Stimulated activated CD8-positive, alpha-beta memory T cell treated with anti-CD3 and anti-CD28 coated beads, Interleukin-12 subunit alpha, Interleukin-12 subunit beta, amount 100 ng/mL, for 4 hours (primary cell): ENCODE results near the gene PHIP.

ENCODE experiments used
- DNase-seq: peaks from one replicate; pipeline ENCODE4 v3.0.0-alpha.2; 2020; ENCODE audit warnings: low read depth

The PHIP gene

DNA sequence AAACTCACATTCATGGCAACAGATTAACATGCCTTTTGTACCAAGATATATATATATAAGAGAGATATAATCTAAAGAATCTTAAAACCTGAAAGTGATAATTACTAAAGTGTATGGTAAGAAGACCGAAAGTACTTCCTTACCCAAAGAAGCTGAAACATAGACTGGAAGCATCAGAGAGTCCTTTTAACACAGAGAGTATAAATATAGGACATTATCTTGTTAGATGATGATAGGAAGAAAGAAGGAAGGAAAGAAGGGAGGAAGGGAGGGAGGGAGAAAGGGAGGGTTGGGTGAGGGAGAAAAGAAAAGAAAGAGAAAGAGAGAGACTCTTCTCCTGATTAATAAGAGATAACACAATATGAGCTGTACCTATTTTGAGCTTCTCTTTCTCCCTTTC is 68.2 kb downstream of the PHIP start:
- DNase-seq: no peak

DNA sequence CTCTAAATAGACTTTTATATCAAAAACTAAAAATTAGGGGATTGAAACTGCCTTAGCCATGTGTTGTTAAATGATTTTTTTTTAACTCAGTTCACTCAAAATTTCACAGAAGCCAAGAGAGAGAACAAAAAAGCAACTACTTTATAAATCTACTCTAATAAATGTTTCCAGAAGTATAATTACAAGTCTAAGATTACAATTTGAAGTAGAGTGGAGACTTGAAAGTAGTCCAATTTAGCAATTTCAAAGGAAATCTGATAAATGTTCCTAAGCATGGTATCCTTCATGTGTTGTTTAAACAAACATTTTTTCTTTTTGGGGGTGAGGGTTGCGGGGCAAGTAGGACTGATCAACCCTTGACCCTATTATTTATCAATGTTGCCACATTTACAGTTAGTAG is 72.6 kb downstream of the PHIP start:
- DNase-seq: no peak

DNA sequence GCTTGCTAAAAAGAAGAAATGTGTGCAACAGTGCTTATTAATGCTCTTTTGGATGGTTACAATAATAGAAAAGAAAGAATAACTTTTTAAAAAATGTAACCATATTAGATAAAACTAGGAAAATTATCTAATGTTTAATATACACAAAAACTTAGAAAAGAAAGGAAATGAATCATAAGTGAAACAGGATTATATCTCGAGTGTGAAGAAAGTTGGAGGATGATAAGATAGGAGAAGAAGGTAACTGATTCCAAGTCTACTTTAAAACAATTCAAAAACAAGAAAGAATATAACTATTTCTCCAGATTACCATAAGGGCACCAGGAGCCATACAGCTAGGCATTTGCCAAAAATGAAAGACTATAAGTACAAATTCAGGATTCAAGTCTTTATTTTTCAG is 73.0 kb downstream of the PHIP start:
- DNase-seq: no peak

DNA sequence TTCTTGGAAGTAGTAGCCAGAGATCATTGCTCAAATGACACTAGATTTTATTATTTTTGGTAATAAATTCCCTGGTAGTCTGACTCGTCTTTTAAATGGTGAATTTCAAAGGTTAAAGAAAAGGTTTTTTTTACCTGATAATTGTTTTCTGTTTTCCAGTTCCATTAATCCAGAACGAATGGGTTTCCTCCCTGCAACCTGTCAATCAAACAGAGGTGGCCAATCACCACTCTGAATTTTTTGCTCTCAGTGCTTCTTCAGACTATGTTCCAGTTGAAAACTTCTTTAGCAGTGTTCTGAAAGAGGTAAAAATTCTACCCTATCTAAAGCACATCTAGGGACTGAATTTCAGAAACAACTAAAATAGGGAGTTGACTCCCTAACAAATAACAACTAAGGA is 73.8 kb downstream of the PHIP start:
- DNase-seq: no peak

DNA sequence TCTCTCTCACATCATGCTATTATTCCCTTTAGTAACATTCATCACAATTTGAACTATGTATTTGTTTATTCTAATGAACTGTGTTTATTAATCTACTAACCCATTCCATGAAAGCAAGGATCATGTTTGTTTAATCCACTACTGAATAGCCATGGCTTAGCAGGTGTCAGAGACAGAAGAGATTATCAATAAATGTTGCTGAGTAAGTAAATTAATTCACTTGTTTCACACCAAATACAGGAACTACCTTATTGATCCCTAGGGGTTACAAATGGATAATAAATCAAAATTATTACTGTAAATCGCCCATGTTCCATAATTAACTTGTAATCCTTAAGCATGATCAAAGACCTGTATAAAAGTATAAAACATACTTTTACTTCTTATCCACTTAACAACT is 76.6 kb downstream of the PHIP start:
- no peak for DNase-seq

DNA sequence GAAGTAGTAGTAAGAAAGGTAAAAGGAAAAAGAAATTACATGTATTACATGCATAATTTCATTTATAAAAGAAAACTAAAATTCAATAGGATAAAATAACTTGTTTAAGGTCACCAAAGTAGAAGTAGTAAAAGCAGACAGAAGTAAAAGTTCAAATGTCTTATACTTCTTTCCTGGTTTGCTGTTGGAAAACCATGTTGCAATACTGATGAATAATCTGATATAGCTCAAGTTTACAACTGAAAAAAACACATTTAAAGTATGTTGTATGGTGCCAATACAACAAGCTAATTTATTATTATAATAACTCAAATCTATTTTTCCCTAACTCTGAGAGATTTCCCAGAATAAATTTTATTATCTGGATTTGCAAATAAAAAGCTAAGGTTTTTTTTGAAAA is 78.3 kb downstream of the PHIP start:
- no peak for DNase-seq

DNA sequence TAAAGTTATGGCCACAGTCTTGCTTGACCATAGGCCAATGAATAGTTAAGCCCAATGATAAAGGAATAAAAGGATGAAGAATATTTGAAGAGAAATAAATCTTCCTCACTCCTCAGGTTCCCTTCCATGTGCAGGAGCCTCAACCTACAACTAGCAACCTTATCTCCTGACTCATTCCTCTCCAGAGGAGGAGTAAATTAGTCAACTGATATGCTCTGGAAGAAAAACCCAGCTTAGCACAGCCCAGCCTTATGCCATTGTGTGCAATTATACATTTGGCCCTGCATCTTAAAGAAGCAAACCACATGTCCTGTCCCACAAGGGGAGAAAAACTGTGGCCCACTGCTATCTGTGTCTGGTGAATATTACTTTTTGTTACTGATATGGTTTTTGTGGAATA is 82.1 kb downstream of the PHIP start:
- DNase-seq: no peak

DNA sequence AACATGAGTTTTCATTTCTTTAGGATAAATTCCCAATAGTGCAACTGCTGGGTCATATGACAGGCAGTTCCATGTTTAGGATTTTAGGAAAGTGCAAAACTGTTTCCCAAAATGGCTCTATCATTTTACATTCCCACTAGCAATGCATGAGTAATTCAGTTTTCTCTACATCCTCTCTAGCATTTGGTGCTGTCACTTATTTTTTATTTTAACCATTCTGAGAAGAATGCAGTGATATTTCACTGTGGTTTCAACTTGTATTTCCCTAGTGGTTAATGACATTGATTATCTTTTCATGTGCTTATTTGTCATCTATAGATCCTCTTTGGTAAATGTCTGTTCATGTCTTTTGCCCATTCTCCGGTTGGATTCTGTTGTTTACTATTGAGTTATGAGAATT is 82.7 kb downstream of the PHIP start:
- no peak for DNase-seq

DNA sequence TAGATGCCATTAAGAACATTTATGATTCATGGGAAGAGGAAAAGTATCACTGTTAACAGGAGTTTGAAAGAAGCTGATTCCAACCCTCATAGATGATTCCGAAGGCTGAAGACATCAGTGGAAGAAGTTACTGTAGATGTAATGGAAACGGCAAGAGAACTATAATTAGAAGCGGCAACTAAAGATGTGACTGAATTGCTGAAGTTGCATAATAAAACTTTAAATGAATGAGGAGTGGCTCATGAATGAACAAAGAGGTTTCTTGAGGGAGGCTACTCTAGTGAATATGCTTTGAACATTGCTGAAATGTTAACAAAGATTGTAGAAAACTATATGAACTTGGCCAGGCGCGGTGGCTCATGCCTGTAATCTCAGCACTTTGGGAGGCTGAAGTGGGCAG is 84.1 kb downstream of the PHIP start:
- DNase-seq: no peak

DNA sequence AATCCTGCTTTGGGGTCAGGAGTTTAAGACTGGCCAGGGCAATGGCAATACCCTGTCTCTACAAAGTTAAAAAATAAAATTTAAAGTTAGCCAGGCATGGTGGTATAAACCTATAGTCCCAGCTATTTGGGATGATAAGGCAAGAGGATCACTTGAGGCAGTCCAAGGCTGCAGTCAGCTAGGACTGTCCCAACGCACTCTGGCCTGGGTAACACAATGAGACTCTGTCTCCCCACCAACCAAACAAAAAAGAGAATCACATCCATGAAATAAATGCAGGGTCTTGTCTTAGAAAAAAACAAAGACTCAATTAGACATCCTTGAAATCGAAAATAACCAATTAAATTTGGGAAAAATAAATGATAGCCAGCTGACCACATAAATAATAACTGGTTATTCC is 88.9 kb downstream of the PHIP start:
- no peak for DNase-seq

DNA sequence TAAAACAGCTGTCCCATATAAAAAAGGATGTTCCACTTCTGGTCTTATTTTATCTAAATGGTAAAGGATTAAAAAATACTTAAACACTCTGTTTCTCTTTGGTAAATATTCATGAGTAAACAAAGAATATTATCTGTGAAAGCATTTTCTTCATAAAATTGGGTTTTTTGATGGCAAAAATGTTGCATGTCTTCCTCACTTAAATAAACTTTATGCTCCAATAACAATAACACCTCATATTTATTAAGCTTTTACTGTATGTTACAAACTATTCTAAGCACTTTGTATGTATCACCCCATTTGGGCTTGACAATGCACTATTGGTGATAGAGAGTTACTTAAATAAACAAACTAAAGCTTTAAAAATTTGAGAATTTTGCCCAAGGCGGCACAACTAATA is 91.9 kb downstream of the PHIP start:
- no peak for DNase-seq

DNA sequence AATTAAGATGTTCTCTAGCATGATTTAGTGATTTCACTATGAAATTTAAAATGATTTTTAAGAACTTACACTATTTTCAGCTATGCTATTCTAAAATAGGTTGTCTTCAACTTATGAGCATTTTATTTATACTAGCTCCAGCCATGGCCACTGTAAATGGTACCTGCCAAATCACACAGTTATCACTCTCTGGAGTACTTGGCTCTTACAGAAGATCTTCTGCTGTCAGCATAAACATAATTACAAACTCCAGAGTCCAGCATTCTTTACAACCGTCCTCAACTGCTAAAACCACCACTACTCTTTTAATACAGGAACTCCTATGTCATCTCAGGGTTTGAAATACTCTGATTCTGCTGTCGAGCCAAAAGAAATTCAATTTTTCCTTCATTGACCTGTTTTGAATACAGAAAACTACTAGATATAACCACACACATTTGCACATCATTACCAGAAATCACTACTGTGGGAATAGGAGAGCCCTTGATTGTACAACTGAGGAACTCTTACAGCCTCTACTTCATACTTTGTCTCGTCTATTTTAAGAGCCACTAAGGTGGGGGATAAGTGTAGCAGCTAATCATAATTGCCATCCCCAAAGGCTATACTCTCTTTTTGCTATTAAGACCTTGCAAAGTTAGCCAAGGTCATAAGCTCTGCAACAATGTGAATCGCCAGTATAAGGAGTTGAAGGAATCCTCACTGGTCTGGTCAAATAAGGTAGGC is 93.7 kb downstream of the PHIP start:
- no peak for DNase-seq

DNA sequence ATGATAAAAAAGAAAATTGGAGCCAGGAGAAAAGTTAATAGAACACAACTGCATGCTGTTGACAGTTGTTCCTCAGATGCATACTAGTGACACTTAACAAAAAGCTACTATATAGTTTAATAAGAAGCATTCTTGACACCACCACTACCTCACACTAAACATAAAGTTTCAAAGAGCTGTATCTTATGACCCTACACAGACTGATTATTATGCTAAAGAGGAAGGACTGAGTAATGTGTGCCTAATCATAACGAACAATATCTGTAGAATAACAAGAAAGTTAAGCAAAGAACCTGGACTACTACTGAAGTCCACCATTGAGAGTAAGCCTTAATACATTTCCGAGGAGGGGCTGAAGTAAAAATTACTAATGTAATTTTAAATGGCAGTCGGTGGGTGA is 110.9 kb downstream of the PHIP start:
- DNase-seq: no peak

DNA sequence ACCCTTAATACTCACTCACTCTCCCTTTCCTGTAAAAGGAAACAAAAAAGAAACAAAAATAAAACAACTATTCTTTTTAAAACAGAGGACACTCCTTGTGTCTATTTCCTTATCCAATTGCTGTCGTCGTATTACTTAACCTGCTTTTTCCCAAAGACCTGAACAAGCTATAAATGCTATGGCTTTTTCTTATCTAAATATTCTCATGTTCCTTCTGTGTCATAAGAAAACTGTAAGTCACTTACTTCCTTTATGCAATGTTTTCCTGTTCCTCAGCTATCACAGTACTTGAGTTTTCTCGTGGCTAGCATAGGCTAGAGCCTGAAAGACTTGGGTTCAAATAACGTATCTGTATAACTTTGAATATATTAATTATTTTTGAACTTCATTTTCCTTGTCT is 111.5 kb downstream of the PHIP start:
- DNase-seq: no peak

DNA sequence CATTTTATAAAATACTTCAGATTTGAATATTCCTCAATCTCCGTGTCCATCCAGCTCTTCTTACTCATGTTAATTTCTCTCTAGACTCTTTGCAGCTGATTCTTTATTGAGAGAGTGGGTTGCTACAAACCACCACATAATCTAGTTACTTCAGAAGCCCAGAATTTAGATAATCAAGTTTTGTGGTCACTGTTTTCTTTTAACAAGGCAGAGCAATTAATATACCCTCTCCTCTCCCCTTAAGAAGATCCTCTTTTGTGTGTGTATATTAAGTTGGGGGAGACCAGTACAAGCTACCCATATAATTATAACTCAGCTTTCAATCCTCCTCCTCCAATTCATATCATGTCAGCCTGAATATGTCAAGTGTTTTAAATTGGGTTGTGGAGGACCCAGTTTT is 115.6 kb downstream of the PHIP start:
- DNase-seq: no peak

DNA sequence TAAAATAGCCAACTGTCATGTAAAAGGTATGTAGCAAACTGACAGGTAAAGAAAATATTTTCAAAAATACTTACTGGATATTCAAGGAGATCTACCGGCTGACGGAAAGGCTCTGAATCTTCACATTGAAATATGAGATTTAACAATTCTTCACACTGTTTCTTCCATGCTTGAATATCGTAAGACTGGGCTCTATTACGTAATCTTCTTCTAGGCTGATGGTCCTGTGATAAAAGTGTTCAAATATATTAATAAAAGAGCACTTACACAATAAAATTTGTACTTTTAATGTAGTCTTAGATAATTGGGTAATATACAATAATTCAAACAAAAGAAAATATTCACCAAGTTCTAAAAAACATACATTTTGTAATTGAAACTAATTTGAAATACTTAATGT is 123.3 kb downstream of the PHIP start:
- no peak for DNase-seq

DNA sequence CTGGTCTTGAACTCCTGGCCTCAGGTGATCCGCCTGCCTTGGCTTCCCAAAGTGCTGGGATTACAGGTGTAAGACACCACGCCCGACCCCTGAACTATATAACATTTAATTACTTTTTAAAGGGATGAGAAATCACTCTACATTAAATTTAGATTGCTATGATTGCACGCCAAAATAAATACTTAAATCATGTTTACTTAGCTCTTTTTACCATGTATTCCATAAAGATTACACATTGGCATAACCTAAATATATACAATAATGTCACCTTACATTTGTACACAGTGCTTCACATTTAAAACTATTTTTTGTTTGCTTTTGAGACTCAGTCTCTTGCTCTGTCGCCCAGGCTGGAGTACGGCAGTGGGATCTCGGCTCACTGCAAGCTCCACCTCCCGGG is 124.3 kb downstream of the PHIP start:
- no peak for DNase-seq

DNA sequence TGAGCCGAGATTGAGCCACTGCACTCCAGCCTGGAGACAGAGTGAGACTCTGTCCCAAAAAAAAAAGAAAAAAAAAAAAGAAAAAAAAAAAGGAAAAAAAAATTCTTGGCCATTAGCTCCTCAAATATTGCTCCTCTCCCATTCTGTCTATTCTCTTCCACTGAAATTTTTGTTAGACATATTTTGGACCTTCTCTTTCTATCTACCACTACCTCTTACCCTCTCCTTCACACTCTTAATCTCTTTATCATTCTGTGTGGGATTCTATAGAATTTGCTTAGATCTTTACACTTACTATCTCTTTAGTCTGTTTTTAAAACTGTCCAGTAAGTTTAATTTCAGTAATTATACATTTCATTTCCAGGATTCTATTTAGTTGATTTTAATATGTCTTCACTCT is 125.7 kb downstream of the PHIP start:
- DNase-seq: no peak

DNA sequence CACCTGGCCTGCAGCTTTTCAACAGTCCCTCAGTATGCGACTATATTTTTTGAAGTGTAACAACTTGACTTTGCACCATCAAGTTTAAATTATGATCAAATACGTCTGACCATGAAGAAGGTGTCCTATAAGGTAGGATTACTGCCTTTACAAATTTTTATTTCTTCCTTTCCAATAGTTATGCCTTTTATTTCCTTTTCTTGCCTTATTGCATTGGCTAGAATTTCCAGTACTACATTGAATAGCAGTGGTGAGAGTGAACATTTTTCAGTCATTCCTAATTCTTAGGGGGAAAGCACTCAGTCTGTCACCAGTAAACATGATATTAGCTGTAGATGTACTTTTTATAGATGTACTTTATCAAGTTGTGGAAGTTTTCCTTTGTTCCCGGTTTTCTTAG is 129.3 kb downstream of the PHIP start:
- no peak for DNase-seq

DNA sequence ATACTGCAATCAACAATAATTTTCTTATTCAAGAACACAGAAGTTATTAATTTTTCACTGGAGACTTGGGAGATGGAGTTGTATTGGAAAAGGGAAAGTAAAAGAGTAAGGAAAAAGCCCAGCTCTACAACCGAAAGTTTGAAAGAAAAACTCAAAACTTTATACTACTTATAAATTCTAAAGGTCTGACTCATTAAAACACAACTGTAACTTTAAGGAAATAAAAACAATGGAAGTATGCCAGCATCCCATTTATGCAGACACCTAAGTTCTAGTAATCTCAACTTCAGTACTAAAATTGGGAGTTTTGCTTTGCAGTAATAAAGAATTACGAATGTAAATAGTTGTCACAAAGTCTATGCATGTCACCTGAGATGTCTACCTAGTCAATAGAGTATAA is 130.1 kb downstream of the PHIP start:
- DNase-seq: no peak

DNA sequence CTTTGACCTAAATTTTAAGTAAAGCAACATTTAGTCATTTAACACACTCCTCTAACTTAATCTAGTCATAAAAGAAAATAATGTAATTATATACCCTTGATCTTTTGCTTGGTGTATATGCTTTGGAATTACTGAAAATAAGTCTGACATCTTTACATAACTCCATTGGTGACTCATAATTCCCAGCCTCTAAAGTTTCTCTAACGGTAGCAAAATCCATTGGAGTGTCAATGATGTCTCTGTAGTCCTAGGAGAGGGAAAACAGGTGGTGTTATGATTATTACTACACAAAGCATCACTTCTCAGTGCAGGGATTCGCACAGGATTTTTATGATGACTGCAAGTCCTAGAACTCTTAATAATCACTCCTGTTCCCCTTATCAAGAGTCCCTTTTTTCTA is 130.5 kb downstream of the PHIP start:
- no peak for DNase-seq

DNA sequence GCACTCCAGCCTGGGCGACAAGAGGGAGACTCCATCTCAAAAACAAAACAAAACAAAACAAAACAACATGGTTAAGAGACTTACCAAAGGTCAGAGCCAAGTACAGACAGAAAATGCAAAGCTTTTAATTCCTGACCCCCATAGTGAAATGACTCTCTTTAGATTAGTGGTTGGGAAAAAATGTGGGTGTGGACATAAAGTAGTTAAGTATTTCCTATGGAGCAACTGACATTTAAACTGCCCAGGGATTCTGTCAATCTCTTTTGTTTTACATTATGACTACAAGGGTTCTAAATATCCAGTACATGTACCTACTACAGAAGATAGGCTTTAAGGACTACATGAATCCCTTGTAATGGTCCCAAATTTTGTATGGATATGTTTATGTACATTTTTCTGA is 135.6 kb downstream of the PHIP start:
- no peak for DNase-seq

DNA sequence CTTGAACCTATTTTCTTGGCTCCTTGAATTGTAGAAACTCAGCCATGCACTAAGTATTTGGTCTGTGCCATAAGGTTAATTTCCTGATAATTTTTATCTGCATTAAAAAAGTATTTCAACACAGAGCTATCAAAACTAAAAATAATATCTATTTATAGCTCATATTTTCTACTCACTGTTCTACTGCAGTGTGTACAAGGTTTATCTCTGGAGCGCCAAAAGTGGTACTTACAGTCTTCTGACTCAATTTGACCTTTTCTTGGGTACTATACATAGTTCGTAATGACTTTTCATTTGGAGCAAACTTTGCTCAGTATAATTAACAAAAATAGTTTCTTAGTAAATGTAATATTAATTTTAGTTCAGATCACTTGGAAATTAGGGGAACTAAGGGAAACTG is 141.5 kb downstream of the PHIP start:
- no peak for DNase-seq

DNA sequence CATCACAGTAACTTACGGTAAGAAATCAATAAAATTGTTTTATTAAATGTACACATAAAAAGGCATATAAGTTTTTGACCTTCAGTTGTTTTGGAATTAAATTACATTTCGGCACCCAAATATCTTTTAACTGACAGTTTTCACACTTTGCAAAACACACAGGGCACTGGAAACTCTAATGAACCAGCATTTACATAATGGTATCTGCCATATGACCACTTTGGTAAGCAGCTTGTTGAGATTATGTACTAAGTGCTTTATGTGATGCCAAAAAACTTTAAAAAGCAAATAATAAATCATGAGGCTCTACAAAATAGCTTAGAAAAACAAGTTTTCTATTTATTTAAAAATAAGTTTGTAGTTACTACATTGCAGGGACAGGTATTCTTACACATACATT is 142.5 kb downstream of the PHIP start:
- DNase-seq: no peak

DNA sequence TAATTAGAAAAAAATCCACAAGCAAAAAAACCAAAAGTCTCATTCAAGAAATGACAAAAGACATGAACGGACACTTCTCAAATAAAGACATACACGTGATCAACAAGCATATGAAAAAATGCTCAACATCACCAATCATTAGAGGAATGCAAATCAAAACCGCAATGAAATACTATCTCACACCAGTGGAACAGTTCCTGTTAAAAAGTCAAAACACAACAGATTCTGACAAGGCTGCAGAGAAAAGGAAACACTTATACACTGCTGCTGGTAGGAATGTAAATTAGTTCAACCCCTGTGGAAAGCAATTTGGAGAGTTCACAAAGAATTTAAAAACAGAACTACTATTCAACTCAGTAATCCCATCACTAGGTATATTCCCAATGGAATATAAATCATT is 152.7 kb downstream of the PHIP start:
- no peak for DNase-seq
